NCI-H2196 treated with DMSO at 0.1 percent for 48 hours (cell line): Measurements from ENCODE around the gene PTMA.
"Not testable (repeated sequence)": the region's sequence is repeated elsewhere in the genome, so short reads cannot be mapped to it uniquely, and the experiment has no call there.

Experiments
- DNase-seq: peaks from one replicate; lab custom pipeline; 2025; ENCODE audit not compliant: unreplicated experiment; lab: John Stamatoyannopoulos, UW

The PTMA gene

GRCh38 chr2:231749016-231749415, 40.7 kb downstream of the PTMA start:
- not testable (repeated sequence) for DNase-seq

- DNase-seq, result no peak
Measured at GRCh38 chr2:231751042-231751815, 42.9 kb downstream of the PTMA start.

- no peak for DNase-seq
Measured at GRCh38 chr2:231752061-231752460, 43.7 kb downstream of the PTMA start.

- no peak for DNase-seq
Measured at GRCh38 chr2:231761735-231762134, 53.4 kb downstream of the PTMA start.
